Mesothelial cell of epicardium (in vitro differentiated cells): Measurements from ENCODE around the gene CTNNA2. TPM values are rescaled to one million over a fixed set of nuclear protein-coding genes. Genes with fewer than 3 reads are reported as not detected.
"Not testable (repeated sequence)": the region's sequence is repeated elsewhere in the genome, so short reads cannot be mapped to it uniquely, and the experiment has no call there.

ENCODE experiments used
- DNase-seq, 2 experiments: peaks; one replicate each; pipeline ENCODE4 v3.0.0; 2021; ENCODE audit warnings: low spot score in 2 of 2; ENCODE audit not compliant: unreplicated experiment in 2 of 2
- H3K27ac Mint-ChIP-seq: 2 replicates; pipeline ENCODE4 v1.8.0; 2021; ENCODE audit warnings: mixed read lengths
- H3K27me3 Mint-ChIP-seq: 2 replicates; pipeline ENCODE4 v1.8.0; 2021; ENCODE audit warnings: low read depth, mixed read lengths
- H3K36me3 Mint-ChIP-seq: 2 replicates; pipeline ENCODE4 v1.8.0; 2021; ENCODE audit warnings: mixed read lengths
- H3K4me1 Mint-ChIP-seq: 2 replicates; pipeline ENCODE4 v1.8.0; 2021; ENCODE audit warnings: mixed read lengths
- H3K4me3 Mint-ChIP-seq: 2 replicates; pipeline ENCODE4 v1.8.0; 2021; ENCODE audit warnings: mild to moderate bottlenecking, moderate library complexity, mixed read lengths
- H3K9me3 Mint-ChIP-seq: 2 replicates; pipeline ENCODE4 v1.8.0; 2021; ENCODE audit warnings: mixed read lengths
- CTCF ChIP-seq: fragments of 200-600 bp; sonication (generic); IDR thresholded peaks from one replicate; pipeline ENCODE4 v1.5.0; 2021; ENCODE audit warnings: antibody characterized with exemption; ENCODE audit not compliant: unreplicated experiment
- total RNA-seq: library from RNA; stranded (reverse); gene quantifications from 3 replicates; pipeline ENCODE4 v1.2.1, GENCODE V29; 2021

CTNNA2 gene
- total RNA-seq, 1 donor from 2014 or later = 4.9 TPM

GRCh38 chr2:80092474-80092873 lies 579.6 kb downstream of the CTNNA2 start:
- Mint-ChIP-seq H3K4me3 (no peak overlapping the region), H3K27ac (no peak overlapping the region), H3K27me3 (peaks cover 3% of the 10 kb centered on the region), H3K36me3 (peaks cover under 1% of the 10 kb centered on the region), H3K4me1 (peaks cover 19% of the 10 kb centered on the region), H3K9me3 (peaks cover 6% of the 10 kb centered on the region)
- no peak for TF ChIP-seq CTCF
- DNase-seq = no peak

- not testable (repeated sequence) for H3K4me1 Mint-ChIP-seq, H3K27me3 Mint-ChIP-seq, H3K4me3 Mint-ChIP-seq, DNase-seq, H3K27ac Mint-ChIP-seq, H3K36me3 Mint-ChIP-seq
- peaks cover 23% of the 10 kb centered on the region for H3K9me3 Mint-ChIP-seq
Measured at GRCh38 chr2:80098503-80098902, 585.7 kb downstream of the CTNNA2 start.

GRCh38 chr2:80102026-80102425 lies 589.2 kb downstream of the CTNNA2 start:
- Mint-ChIP-seq H3K9me3 (peaks cover 19% of the 10 kb centered on the region), H3K27me3 (peaks cover 2% of the 10 kb centered on the region), H3K36me3 (peaks cover 7% of the 10 kb centered on the region), H3K4me3 (no peak overlapping the region), H3K27ac (no peak overlapping the region), H3K4me1 (peaks cover 12% of the 10 kb centered on the region)
- no peak for DNase-seq
- no peak for TF ChIP-seq CTCF

- Mint-ChIP-seq H3K27me3 (peaks cover 2% of the 10 kb centered on the region), H3K4me1 (peaks cover 12% of the 10 kb centered on the region), H3K36me3 (no peaks in the 10 kb centered on the region), H3K9me3 (peaks cover 6% of the 10 kb centered on the region), H3K4me3 (no peak overlapping the region), H3K27ac (peak overlapping the region; percentile 26)
- DNase-seq = no peak
- TF ChIP-seq CTCF = no peak
Measured at GRCh38 chr2:80105015-80105640, 592.3 kb downstream of the CTNNA2 start.

GRCh38 chr2:80111185-80111584 lies 598.3 kb downstream of the CTNNA2 start:
- Mint-ChIP-seq H3K9me3 (peaks cover 7% of the 10 kb centered on the region), H3K4me1 (no peaks in the 10 kb centered on the region), H3K27ac (no peak overlapping the region), H3K36me3 (no peaks in the 10 kb centered on the region), H3K27me3 (peaks cover 2% of the 10 kb centered on the region), H3K4me3 (no peak overlapping the region)
- TF ChIP-seq CTCF = no peak
- DNase-seq = no peak

- Mint-ChIP-seq H3K27me3 (no peaks in the 10 kb centered on the region), H3K27ac (no peak overlapping the region), H3K9me3 (peaks cover 7% of the 10 kb centered on the region), H3K4me3 (no peak overlapping the region), H3K4me1 (no peaks in the 10 kb centered on the region), H3K36me3 (no peaks in the 10 kb centered on the region)
- DNase-seq = no peak
- no peak for TF ChIP-seq CTCF
Measured at GRCh38 chr2:80112790-80113189, 599.9 kb downstream of the CTNNA2 start.
